ENCODE data around the gene MAD1L1.

Gene MAD1L1

GRCh38 chr7:2258661-2259365 is 26.1 kb upstream of the MAD1L1 start:
- no peak for DNase-seq (ENCODE audit: low read depth)

DNA sequence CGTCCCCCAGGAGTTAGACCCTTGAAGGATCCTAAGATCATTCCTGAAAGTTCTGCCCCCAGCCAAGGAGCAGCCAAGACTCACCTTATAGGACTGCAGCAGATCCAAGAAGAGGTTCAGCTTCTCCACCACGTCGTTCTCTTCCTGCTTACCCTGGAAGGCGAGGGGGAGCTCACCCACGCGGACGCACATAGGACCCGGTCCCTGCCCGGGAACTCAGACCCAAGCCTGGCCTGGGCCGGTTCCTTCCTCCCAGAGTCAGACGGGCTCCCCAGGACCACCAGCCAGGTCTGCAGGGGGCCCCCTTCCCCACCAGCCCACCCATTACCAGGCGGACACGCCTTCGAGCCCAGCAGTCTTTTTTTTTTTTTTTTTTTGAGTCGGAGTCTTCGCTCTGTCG is 24.9 kb upstream of the MAD1L1 start:
- DNase-seq (ENCODE audit: low read depth), result no peak

- DNase-seq (ENCODE audit: low read depth), result no peak
These were observed 24.4 kb upstream of the MAD1L1 start for GRCh38 chr7:2257046-2257551.

DNA sequence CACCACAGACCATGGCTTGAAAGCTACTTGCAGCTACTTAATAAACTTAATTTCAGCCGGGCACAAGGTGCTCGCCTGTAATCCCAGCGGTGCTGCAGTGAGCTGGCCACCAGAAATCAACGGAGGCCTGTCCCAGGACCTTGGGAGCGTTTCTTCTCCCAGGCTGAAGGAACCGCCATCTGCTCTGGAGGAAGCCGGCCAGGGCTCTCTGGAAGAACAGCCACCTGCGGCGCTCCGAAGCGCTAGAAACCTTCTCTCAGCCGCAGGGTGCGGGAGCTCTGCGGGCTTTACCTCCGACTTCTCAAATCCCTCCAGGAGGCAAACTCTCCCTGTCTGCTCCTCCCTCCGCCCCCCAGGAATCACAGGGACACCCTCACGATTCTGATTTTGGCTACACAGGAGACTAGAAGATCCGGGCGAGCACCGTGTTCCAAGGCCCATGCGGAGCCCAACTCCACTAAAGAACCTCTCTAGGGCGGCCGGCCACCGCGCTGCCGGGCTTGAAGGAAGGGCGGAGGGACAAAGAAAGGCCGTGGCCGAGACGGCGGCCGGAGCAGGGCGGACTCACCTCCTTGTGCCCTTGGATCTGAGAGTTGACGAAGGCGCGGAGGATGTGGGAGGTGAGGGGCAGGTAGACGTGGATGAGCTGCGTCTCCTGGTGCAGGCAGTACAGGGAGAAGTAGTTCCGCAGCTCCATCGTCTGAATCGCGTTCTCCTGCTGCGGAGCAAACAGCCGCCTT is 23.7 kb upstream of the MAD1L1 start:
- no peak for DNase-seq (ENCODE audit: low read depth)

DNA sequence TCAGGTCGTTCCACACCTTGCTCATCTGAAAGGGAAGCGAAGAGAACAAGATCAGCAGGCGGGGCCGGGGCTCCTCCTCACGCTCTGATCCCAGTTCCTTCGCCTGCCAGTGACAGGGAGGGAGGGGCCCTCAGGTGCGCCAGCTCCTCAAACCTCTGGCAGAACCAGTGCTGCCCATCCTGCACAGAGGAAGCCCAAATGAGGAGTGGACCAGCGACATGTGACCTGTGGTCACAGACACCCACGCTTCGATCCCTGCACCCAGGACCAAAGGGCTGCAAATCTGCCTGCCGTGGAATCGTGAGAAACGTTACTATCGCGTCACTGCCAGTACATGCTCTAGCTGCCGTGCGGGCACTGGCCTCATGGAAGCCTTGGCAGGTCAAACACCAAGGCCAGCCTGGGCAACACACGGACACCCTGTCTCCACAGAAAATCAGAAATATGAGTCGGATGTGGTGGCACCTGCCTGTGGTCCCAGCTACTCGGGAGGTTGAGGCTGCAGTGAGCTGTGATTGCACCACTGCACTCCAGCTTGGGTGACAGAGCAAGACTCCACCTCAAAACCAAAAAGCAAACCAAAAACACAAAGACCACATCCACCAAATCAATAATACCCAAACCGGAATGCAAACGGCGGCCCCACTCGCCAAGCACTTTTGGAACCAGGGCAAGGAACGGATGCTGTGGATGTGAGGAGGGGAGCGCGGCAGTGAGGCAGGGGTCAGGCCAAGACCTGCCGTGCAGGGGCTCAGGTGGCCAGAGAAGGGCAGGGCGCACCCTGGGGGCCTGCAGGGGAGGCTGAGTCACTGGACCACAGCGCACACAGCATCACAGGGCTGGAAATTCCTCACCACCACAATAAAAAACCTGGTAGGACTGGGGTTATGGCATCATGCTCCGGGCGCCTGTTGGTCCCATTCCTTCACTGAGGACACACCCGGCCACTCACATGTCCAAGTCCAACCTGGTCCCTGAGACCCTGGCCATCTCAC is 22.7 kb upstream of the MAD1L1 start:
- no peak for DNase-seq (ENCODE audit: low read depth)

- DNase-seq (ENCODE audit: low read depth), result no peak
These were observed 21.8 kb upstream of the MAD1L1 start for GRCh38 chr7:2254429-2255144.

DNA sequence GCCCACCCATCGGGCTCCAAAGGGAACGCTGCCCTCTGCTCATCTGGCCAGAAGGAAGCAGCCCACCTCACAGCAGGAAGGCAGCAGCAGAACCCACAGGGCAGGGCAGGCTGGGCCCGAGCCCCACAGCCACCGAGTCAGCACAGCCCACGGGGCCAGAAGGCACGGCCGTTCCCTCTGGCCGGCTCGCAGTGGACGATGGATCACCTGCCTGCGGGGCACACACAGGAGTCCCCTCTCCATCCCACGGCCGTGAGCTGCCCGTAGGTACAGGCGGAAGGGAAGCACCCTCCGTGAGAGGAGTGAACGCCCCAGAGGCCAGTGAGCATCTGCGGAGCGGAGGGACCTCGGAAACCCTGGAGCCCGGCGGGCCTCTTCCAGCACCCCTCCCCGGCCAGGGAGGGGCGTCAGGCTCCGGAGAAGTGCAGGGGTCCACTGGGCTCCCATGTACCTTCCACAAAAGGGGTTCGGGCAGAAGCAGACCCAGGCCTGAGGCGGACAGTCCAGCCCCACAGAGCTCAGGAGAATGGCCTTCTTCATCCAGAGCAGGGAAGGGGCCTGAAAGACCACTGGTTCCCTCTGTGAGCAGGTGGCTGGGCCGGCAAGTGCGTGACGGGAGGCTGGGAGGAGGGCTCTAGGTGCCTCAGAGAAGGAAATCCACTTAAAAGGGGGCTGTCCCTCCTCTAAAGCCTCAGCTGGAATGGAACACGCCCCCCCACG is 20.9 kb upstream of the MAD1L1 start:
- DNase-seq (ENCODE audit: low read depth), result no peak

DNA sequence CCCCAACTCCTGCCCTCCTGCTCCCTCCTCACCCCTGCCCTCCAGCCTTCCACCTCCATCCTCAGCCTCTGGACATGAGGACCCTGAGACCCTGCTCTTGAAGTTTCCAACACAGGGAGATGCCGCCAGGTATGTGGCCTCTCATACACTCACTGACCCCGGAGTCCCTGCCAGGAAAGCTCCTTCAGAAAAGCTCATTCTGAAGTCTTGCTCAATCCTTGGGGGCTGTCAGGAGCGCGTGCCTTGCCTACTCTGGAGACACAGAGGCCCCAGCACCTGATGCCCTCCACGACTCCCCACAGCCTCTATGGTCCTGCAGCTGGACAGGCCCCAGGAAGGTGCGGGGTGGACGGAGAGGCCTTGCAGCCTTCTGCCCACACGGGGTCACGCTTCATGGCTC is 20.3 kb upstream of the MAD1L1 start:
- no peak for DNase-seq (ENCODE audit: low read depth)

DNA sequence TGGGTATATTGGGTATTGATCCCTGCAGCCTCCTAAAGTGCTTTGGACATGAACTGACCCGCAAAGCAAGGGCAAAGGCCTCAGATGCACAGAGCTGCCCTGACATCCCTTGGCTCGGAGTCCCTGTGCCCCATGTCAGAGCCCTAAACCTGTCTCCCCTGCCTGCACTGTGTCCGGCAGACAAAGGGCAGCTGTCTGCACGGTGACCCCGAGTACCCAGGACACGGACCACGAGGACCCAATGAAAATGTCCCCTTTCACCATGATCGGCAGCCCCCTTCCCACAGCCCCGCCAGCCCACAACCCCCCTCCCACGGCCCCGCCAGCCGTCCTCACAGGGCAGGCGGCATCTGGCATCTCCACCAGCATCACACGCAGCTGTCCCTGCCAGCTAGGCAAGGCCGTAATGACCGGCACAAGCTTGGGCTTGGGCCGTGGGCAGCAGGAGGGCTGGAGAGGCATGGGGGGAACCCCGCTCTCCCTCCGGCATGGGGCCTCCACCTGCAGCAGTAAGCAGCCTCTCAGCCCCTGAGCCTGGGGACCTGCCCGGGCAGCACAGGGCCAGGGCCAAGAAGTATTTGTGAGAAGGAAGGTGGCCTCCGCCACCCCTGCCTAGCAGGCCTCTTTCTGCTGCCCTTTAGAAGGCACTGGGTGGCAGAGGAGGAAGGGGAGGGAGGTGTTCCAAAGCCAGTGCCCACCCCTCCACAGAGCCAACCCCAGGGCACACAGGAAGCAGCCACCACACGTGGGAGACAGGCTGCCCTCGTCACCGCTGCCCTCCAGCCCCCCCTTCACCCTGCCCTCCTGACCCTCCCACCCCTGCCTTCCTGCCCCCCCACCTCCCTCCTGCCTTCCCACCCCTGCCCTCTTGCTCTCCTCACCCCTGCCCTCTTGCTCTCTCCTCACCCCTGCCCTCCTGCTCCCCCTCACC is 19.4 kb upstream of the MAD1L1 start:
- no peak for DNase-seq (ENCODE audit: low read depth)

GRCh38 chr7:2251381-2251780 is 18.6 kb upstream of the MAD1L1 start:
- no peak for DNase-seq (ENCODE audit: low read depth)

GRCh38 chr7:2249744-2250323 is 17.1 kb upstream of the MAD1L1 start:
- no peak for DNase-seq (ENCODE audit: low read depth)

DNA sequence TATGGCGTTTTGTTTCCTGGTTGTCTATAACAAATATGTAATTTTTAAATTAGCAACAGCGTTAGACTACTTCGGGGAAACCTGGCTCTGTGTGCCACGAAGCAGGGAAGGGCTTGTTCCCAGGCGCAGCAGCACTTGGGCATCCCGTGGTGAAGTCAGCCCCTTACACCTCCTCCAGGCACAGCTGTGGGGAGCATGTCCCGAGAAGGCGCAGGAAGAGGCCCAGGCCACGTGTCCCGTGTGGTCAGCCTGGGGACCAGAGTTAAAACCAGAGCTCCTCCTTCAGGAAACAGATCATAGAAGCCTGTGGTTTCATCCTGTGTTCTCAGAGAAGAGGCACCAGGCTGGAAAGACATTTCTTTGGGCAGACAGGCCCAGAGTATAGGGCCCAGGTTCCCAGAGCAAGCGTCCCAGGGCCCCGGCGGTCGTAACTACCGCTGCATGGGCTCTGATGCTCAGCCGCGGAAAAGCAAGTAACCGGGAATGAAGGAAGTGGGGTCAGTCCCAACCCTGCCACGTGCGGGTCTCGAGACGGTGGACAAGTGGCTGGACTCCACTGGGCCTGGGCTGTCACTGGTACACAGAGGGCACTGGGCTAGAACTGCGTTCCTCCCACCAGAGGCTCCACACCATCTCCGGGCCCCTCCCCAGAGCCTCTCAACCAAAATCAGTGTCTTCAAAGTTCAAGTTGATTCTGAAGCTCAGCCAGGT is 16.4 kb upstream of the MAD1L1 start:
- DNase-seq (ENCODE audit: low read depth), result peak; percentile 90

- no peak for DNase-seq (ENCODE audit: low read depth)
These were observed 14.6 kb upstream of the MAD1L1 start for GRCh38 chr7:2247141-2247995.

GRCh38 chr7:2245883-2246675 is 13.3 kb upstream of the MAD1L1 start:
- no peak for DNase-seq (ENCODE audit: low read depth)

GRCh38 chr7:2244404-2244995 is 11.8 kb upstream of the MAD1L1 start:
- no peak for DNase-seq (ENCODE audit: low read depth)

- no peak for DNase-seq (ENCODE audit: low read depth)
These were observed 10.7 kb upstream of the MAD1L1 start for GRCh38 chr7:2243458-2243857.
